Cardiac septum (tissue), 1 donor: ENCODE data around the gene SSU72. TPM values are rescaled to one million over a fixed set of nuclear protein-coding genes. Genes with fewer than 3 reads are reported as not detected.
"Not testable (repeated sequence)": the region's sequence is repeated elsewhere in the genome, so short reads cannot be mapped to it uniquely, and the experiment has no call there.

Experiments used
- DNase-seq: peaks from one replicate; pipeline ENCODE4 v3.0.0-alpha.2; 2020; ENCODE audit warnings: low spot score
- intact Hi-C: fragments of 100-400 bp; cut with DNase I; formaldehyde crosslinking; loops from one replicate; pipeline ENCODE4 v1.14.0; 2022
- total RNA-seq: library from RNA; stranded (reverse); fragmentation: NEBNext Ultra II Directional; extraction: Animal tissue kit (Norgen Biotek cat#: 25700); gene quantifications from one replicate; pipeline ENCODE4 v1.2.1, GENCODE V29; 2021
- donor health status: DM: no; HTN: no; CAD: no.

Gene SSU72
- total RNA-seq, 1 donor from 2014 or later = 90.7 TPM

- intact Hi-C loops = no loop called here
Measured at GRCh38 chr1:1521331-1521730, 53.3 kb downstream of the SSU72 start.

GRCh38 chr1:1519805-1520505 is 54.7 kb downstream of the SSU72 start:
- DNase-seq, intact Hi-C loops: not testable (repeated sequence)

More at GRCh38 chr1:1521331-1521730, 53.3 kb downstream of the SSU72 start:
- no peak for DNase-seq

- DNase-seq, intact Hi-C loops: not testable (repeated sequence)
Measured at GRCh38 chr1:1518621-1519007, 56.0 kb downstream of the SSU72 start.

GRCh38 chr1:1517973-1518620 is 56.6 kb downstream of the SSU72 start:
- intact Hi-C loops = no loop called here

GRCh38 chr1:1516923-1517322 is 57.7 kb downstream of the SSU72 start:
- intact Hi-C loops = not testable (repeated sequence)

More at GRCh38 chr1:1517973-1518620, 56.6 kb downstream of the SSU72 start:
- no peak for DNase-seq

GRCh38 chr1:1514376-1514775 is 60.3 kb downstream of the SSU72 start:
- intact Hi-C loops, DNase-seq: not testable (repeated sequence)

More at GRCh38 chr1:1516923-1517322, 57.7 kb downstream of the SSU72 start:
- not testable (repeated sequence) for DNase-seq

- DNase-seq, intact Hi-C loops: not testable (repeated sequence)
Measured at GRCh38 chr1:1513675-1514074, 61.0 kb downstream of the SSU72 start.

- intact Hi-C loops, DNase-seq: not testable (repeated sequence)
Measured at GRCh38 chr1:1512425-1512824, 62.2 kb downstream of the SSU72 start.

GRCh38 chr1:1511533-1512285 is 63.0 kb downstream of the SSU72 start, which contains the start of gene ATAD3A:
ATAD3A (plus strand) TSS chr1:1512162; CDS start chr1:1512269, 107 bp downstream.
- DNase-seq = peak; percentile 99
- intact Hi-C loops = loop anchor here (2.0 kb wide), 2 partner anchors 41 to 63 kb away; partner anchors contain the start of genes ATAD3B and SSU72

GRCh38 chr1:1510912-1511532 is 63.6 kb downstream of the SSU72 start:
- DNase-seq = no peak
- intact Hi-C loops = loop anchor here (2.0 kb wide), 2 partner anchors 40 to 64 kb away; partner anchors contain the start of genes ATAD3B and SSU72

- intact Hi-C loops, DNase-seq: not testable (repeated sequence)
Measured at GRCh38 chr1:1509465-1509850, 65.2 kb downstream of the SSU72 start.

- DNase-seq, intact Hi-C loops: not testable (repeated sequence)
Measured at GRCh38 chr1:1508775-1509464, 65.7 kb downstream of the SSU72 start.

GRCh38 chr1:1507305-1507704 is 67.4 kb downstream of the SSU72 start:
- intact Hi-C loops = no loop called here
- no peak for DNase-seq

- intact Hi-C loops, DNase-seq: not testable (repeated sequence)
Measured at GRCh38 chr1:1505801-1506200, 68.9 kb downstream of the SSU72 start.

- intact Hi-C loops, DNase-seq: not testable (repeated sequence)
Measured at GRCh38 chr1:1505366-1505798, 69.3 kb downstream of the SSU72 start.

- intact Hi-C loops = not testable (repeated sequence)
- DNase-seq = peak; percentile 80
Measured at GRCh38 chr1:1504777-1505365, 69.8 kb downstream of the SSU72 start.

GRCh38 chr1:1495461-1495975 is 79.1 kb downstream of the SSU72 start:
- DNase-seq, intact Hi-C loops: not testable (repeated sequence)

GRCh38 chr1:1494311-1494710 is 80.4 kb downstream of the SSU72 start:
- DNase-seq, intact Hi-C loops: not testable (repeated sequence)
